ENCODE data around the gene CUL2. TPM values are rescaled to one million over a fixed set of nuclear protein-coding genes. Genes with fewer than 3 reads are reported as not detected.
A peak's percentile ranks its signal among the peaks of the same experiment; 100 is the strongest.

The CUL2 gene
- total RNA-seq, 1 donor: 29.0 TPM

DNA sequence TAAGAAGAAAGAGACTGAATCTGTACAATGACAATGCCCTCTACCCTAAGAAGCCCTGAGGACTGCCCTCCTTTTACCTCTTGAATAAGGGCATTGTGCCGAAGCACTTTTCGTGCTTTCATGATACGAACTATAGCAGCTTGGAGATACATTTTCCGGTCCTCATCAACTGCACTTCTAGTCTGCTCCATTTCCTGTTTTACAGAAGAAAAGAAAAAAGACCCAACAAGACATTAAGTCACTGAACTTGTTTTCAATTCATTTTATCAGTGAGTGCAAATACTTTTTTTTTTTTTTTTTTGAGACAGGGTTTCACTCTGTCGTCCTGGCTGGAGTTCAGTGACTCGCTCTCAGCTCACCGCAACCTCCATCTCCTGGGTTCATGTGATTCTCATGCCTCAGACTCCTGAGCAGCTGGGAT lies 78.4 kb downstream of the CUL2 start:
- H3K36me3 ChIP-seq (ENCODE audit: insufficient read depth, low read length): peaks cover 27% of the 10 kb centered on the region
- TF ChIP-seq, protein P1, sequence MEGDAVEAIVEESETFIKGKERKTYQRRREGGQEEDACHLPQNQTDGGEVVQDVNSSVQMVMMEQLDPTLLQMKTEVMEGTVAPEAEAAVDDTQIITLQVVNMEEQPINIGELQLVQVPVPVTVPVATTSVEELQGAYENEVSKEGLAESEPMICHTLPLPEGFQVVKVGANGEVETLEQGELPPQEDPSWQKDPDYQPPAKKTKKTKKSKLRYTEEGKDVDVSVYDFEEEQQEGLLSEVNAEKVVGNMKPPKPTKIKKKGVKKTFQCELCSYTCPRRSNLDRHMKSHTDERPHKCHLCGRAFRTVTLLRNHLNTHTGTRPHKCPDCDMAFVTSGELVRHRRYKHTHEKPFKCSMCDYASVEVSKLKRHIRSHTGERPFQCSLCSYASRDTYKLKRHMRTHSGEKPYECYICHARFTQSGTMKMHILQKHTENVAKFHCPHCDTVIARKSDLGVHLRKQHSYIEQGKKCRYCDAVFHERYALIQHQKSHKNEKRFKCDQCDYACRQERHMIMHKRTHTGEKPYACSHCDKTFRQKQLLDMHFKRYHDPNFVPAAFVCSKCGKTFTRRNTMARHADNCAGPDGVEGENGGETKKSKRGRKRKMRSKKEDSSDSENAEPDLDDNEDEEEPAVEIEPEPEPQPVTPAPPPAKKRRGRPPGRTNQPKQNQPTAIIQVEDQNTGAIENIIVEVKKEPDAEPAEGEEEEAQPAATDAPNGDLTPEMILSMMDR (IDR thresholded peaks at IDR 0.05; ENCODE audit: extremely low read depth, low read depth, low read length): no peak
- H3K4me2 ChIP-seq (ENCODE audit: insufficient read depth, low read length): no peak overlapping the region
- H3K4me3 ChIP-seq (ENCODE audit: insufficient read depth, low read length): no peak overlapping the region
- H4K20me1 ChIP-seq (ENCODE audit: insufficient read depth, low read length): no peaks in the 10 kb centered on the region
- peaks cover 6% of the 10 kb centered on the region for H3K4me1 ChIP-seq (ENCODE audit: insufficient read depth, low read length)
- no peak overlapping the region for H2AFZ ChIP-seq (ENCODE audit: low read length)
- no peaks in the 10 kb centered on the region for H3K27me3 ChIP-seq (ENCODE audit: insufficient read depth, low read length)
- no peaks in the 10 kb centered on the region for H3K9me3 ChIP-seq (ENCODE audit: low read depth, low read length)
- H3K27ac ChIP-seq (ENCODE audit: low read depth, low read length): peak overlapping the region; percentile 32
- DNase-seq (ENCODE audit: insufficient read length, low spot score, missing footprints): no peak
- no peaks in the 10 kb centered on the region for H3K79me2 ChIP-seq (ENCODE audit: insufficient read depth, low read length)

DNA sequence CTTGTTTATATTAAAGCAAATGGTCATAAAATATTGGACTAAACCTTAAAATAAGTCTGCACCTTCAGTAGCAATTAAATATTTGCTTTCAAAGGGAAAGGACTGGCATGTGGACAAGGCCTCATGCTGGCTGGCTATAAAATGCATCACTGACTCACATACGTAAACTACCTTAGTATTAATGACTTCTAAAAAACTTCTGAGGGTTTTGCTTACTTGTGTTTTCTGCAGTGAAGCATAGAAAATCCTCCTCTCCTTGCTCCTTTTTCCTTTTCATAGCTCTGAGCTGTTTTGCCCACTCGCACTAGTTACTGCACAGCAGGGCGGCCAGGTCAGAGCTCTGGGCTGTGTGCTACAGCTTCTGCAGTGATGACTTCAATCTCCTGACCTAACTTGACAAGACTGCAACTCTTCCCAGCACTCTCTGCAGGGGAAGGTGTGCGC lies 82.3 kb downstream of the CUL2 start:
- Histone ChIP-seq H3K36me3 (ENCODE audit: insufficient read depth, low read length) (peaks cover 17% of the 10 kb centered on the region), H3K9me3 (ENCODE audit: low read depth, low read length) (no peaks in the 10 kb centered on the region), H3K27me3 (ENCODE audit: insufficient read depth, low read length) (no peaks in the 10 kb centered on the region), H3K4me2 (ENCODE audit: insufficient read depth, low read length) (no peak overlapping the region), H3K4me3 (ENCODE audit: insufficient read depth, low read length) (no peak overlapping the region), H3K79me2 (ENCODE audit: insufficient read depth, low read length) (no peaks in the 10 kb centered on the region), H2AFZ (ENCODE audit: low read length) (no peak overlapping the region), H3K27ac (ENCODE audit: low read depth, low read length) (peak overlapping the region; percentile 90), H4K20me1 (ENCODE audit: insufficient read depth, low read length) (no peaks in the 10 kb centered on the region), H3K4me1 (ENCODE audit: insufficient read depth, low read length) (peaks cover 12% of the 10 kb centered on the region)
- DNase-seq (ENCODE audit: insufficient read length, low spot score, missing footprints): no peak
- TF ChIP-seq, protein P1 (IDR thresholded peaks at IDR 0.05; ENCODE audit: extremely low read depth, low read depth, low read length): no peak

DNA sequence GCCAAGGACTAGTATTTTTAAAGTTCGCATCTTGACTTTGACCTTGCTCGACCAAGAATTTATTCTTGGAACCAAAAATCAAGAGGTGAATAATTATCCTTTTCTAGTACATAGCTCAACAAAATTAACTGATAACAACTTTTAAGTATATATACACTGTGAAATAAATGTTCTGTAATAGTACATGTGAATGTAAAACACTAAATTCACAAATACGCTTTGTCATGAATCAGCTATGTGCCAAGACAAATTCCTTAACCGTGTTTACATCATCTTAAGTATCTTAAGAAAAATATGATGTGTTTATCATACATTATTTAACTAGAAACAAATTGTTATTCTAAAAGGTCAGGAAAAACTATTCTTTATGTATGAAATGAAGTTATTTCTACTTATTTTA lies 83.3 kb downstream of the CUL2 start:
- H3K79me2 ChIP-seq (ENCODE audit: insufficient read depth, low read length): no peaks in the 10 kb centered on the region
- peak overlapping the region; percentile 90 for H3K27ac ChIP-seq (ENCODE audit: low read depth, low read length)
- no peak overlapping the region for H2AFZ ChIP-seq (ENCODE audit: low read length)
- no peaks in the 10 kb centered on the region for H3K27me3 ChIP-seq (ENCODE audit: insufficient read depth, low read length)
- peaks cover 12% of the 10 kb centered on the region for H3K4me1 ChIP-seq (ENCODE audit: insufficient read depth, low read length)
- H3K36me3 ChIP-seq (ENCODE audit: insufficient read depth, low read length): peaks cover 17% of the 10 kb centered on the region
- TF ChIP-seq, protein P1 (IDR thresholded peaks at IDR 0.05; ENCODE audit: extremely low read depth, low read depth, low read length): no peak
- H3K4me2 ChIP-seq (ENCODE audit: insufficient read depth, low read length): no peak overlapping the region
- DNase-seq (ENCODE audit: insufficient read length, low spot score, missing footprints): no peak
- H4K20me1 ChIP-seq (ENCODE audit: insufficient read depth, low read length): no peaks in the 10 kb centered on the region
- no peak overlapping the region for H3K4me3 ChIP-seq (ENCODE audit: insufficient read depth, low read length)
- H3K9me3 ChIP-seq (ENCODE audit: low read depth, low read length): no peaks in the 10 kb centered on the region

DNA sequence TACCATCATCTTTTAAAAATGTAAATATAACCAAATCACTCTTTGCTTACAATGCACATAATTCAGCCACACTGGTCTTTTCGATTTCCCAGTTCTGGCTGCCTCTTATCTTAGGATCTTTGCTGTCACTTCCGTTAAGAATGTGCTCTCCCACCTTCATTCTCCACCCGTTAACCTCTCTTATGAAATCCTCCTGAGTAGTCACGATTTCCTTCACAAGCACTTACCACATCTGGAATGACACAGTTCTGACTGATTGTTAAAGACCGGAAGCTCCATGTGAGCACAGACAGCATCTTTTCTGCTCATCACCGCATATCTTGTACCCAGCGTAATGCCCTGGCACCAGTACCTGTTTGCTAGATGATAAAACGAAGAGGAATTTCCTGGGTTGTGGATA lies 84.3 kb downstream of the CUL2 start:
- no peaks in the 10 kb centered on the region for H3K9me3 ChIP-seq (ENCODE audit: low read depth, low read length)

More for the DNA sequence above, 84.3 kb downstream of the CUL2 start:
- Histone ChIP-seq H3K27ac (ENCODE audit: low read depth, low read length) (peak overlapping the region; percentile 90), H3K79me2 (ENCODE audit: insufficient read depth, low read length) (no peaks in the 10 kb centered on the region), H2AFZ (ENCODE audit: low read length) (no peak overlapping the region), H3K36me3 (ENCODE audit: insufficient read depth, low read length) (peaks cover 7% of the 10 kb centered on the region), H3K4me1 (ENCODE audit: insufficient read depth, low read length) (peaks cover 12% of the 10 kb centered on the region), H3K27me3 (ENCODE audit: insufficient read depth, low read length) (no peaks in the 10 kb centered on the region), H3K4me2 (ENCODE audit: insufficient read depth, low read length) (peak overlapping the region; percentile 27), H3K4me3 (ENCODE audit: insufficient read depth, low read length) (no peak overlapping the region), H4K20me1 (ENCODE audit: insufficient read depth, low read length) (no peaks in the 10 kb centered on the region)
- peak; percentile 64 for DNase-seq (ENCODE audit: insufficient read length, low spot score, missing footprints)
- TF ChIP-seq, protein P1 (IDR thresholded peaks at IDR 0.05; ENCODE audit: extremely low read depth, low read depth, low read length): no peak
